Breast epithelium (tissue), 4 donors: ENCODE data around the gene PADI2. TPM values are rescaled to one million over a fixed set of nuclear protein-coding genes. Genes with fewer than 3 reads are reported as not detected.

Experiments
- DNase-seq, 2 donors: peaks; one replicate each; pipeline ENCODE4 v3.0.0-alpha.2; 2019; ENCODE audit warnings: low spot score in 2 of 2
- H3K27ac ChIP-seq, 2 donors: fragments of 200-600 bp; sonication (generic) in 1 of 2; one replicate each; pipeline ENCODE4 v1.5.1; 2016 to 2019; ENCODE audit warnings: mild to moderate bottlenecking in 1 of 2
- H3K27me3 ChIP-seq, 2 donors: fragments of 200-600 bp; sonication (generic) in 1 of 2; one replicate each; pipeline versions ENCODE4 v1.5.1 to v1.6.0; 2017 to 2019; ENCODE audit warnings: control low read depth in 1 of 2, mild to moderate bottlenecking in 1 of 2
- H3K36me3 ChIP-seq: fragments of 200-600 bp; one replicate; pipeline ENCODE4 v1.5.1; 2019
- H3K4me1 ChIP-seq, 2 donors: fragments of 200-600 bp; sonication (generic); one replicate each; pipeline ENCODE4 v1.5.1; 2016 to 2019; ENCODE audit warnings: control low read depth in 1 of 2
- H3K4me3 ChIP-seq, 3 donors: fragments of 200-600 bp; sonication (generic); 1 replicate in 2 of 3; 2 replicates in 1 of 3; pipeline ENCODE4 v1.5.1; 2016 to 2019; ENCODE audit warnings: mild to moderate bottlenecking in 3 of 3, moderate library complexity in 2 of 3
- H3K9me3 ChIP-seq, 2 donors: fragments of 200-600 bp; sonication (generic) in 1 of 2; one replicate each; pipeline ENCODE4 v1.5.1; 2016 to 2019; ENCODE audit warnings: control low read depth in 1 of 2
- CTCF ChIP-seq, 3 donors: fragments of 450-650 bp; IDR thresholded peaks; one replicate each; pipeline ENCODE4 v1.5.1; 2016 to 2017; ENCODE audit warnings: antibody characterized with exemption in 3 of 3, mild to moderate bottlenecking in 3 of 3, moderate library complexity in 3 of 3
- POLR2A ChIP-seq: fragments of 450-650 bp; IDR thresholded peaks from one replicate; pipeline ENCODE4 v1.6.1; 2016; ENCODE audit warnings: antibody characterized with exemption, mild to moderate bottlenecking, moderate library complexity
- POLR2AphosphoS5 ChIP-seq, 3 donors: sonication (generic); formaldehyde crosslinking; IDR thresholded peaks; one replicate each; pipeline ENCODE4 v1.6.1; 2017; ENCODE audit warnings: antibody characterized with exemption in 3 of 3
- intact Hi-C: fragments of 100-400 bp; cut with DNase I; formaldehyde crosslinking; loops from one replicate; pipeline ENCODE4 v1.15.1; 2023; ENCODE audit warnings: low total_unique reads
- total RNA-seq, 3 donors: library from RNA; depleted of rRNA; stranded (reverse); fragments of >200 nt; gene quantifications; one replicate each; pipeline ENCODE4 v1.1.0, GENCODE V29; 2016

PADI2 gene
- total RNA-seq, 3 donors from 2014 or later = 0.32 to 29.4 (median 9.2) TPM

- H3K27ac ChIP-seq = peak overlapping the region in 1 of 2 donors; percentile 13
- no peaks in the 10 kb centered on the region for H3K9me3 ChIP-seq
- no peak for DNase-seq
- H3K4me3 ChIP-seq = no peak overlapping the region
- H3K27me3 ChIP-seq = no peaks in the 10 kb centered on the region
- no peaks in the 10 kb centered on the region for H3K4me1 ChIP-seq
- H3K36me3 ChIP-seq = no peaks in the 10 kb centered on the region
- TF ChIP-seq POLR2AphosphoS5 (IDR thresholded peaks at IDR 0.05) (no peak), POLR2A (no peak)
- intact Hi-C loops = no loop called here
Measured at GRCh38 chr1:17086751-17087150, 32.5 kb downstream of the PADI2 start.

GRCh38 chr1:17084787-17085186 is 34.5 kb downstream of the PADI2 start:
- Histone ChIP-seq H3K27ac (no peak overlapping the region), H3K4me1 (peaks cover 0 to 5% of the 10 kb centered on the region in 2 donors), H3K4me3 (no peak overlapping the region), H3K36me3 (no peaks in the 10 kb centered on the region), H3K27me3 (no peaks in the 10 kb centered on the region), H3K9me3 (no peaks in the 10 kb centered on the region)
- no peak for TF ChIP-seq CTCF (IDR thresholded peaks at IDR 0.05)
- TF ChIP-seq POLR2A = no peak
- no peak for TF ChIP-seq POLR2AphosphoS5 (IDR thresholded peaks at IDR 0.05)
- no peak for DNase-seq
- intact Hi-C loops = no loop called here

- H3K27me3 ChIP-seq = no peaks in the 10 kb centered on the region
- TF ChIP-seq POLR2A (no peak), POLR2AphosphoS5 (IDR thresholded peaks at IDR 0.05) (no peak), CTCF (IDR thresholded peaks at IDR 0.05) (no peak)
- H3K4me3 ChIP-seq = no peak overlapping the region
- no peak for DNase-seq
- no peaks in the 10 kb centered on the region for H3K36me3 ChIP-seq
- no peak overlapping the region for H3K27ac ChIP-seq
- H3K9me3 ChIP-seq = no peaks in the 10 kb centered on the region
- intact Hi-C loops = no loop called here
- H3K4me1 ChIP-seq = peaks cover 0 to 5% of the 10 kb centered on the region in 2 donors
Measured at GRCh38 chr1:17082761-17083160, 36.5 kb downstream of the PADI2 start.

GRCh38 chr1:17081439-17081838 is 37.8 kb downstream of the PADI2 start:
- H3K36me3 ChIP-seq = no peaks in the 10 kb centered on the region
- TF ChIP-seq POLR2AphosphoS5 (IDR thresholded peaks at IDR 0.05) (peak in 1 of 3 donors; percentile 32), CTCF (IDR thresholded peaks at IDR 0.05) (no peak)
- H3K4me1 ChIP-seq = peaks cover 0 to 5% of the 10 kb centered on the region in 2 donors
- no peaks in the 10 kb centered on the region for H3K27me3 ChIP-seq
- no peak overlapping the region for H3K4me3 ChIP-seq
- intact Hi-C loops = no loop called here
- no peaks in the 10 kb centered on the region for H3K9me3 ChIP-seq
- peak in 1 of 2 donors; percentile 73 for DNase-seq
- peak overlapping the region in 1 of 2 donors; percentile 36 for H3K27ac ChIP-seq

GRCh38 chr1:17080880-17081279 is 38.4 kb downstream of the PADI2 start:
- DNase-seq = no peak
- peaks cover 0 to 5% of the 10 kb centered on the region in 2 donors for H3K4me1 ChIP-seq
- no peak overlapping the region for H3K4me3 ChIP-seq
- intact Hi-C loops = no loop called here
- H3K9me3 ChIP-seq = no peaks in the 10 kb centered on the region
- no peaks in the 10 kb centered on the region for H3K36me3 ChIP-seq
- peak overlapping the region; percentile 0 to 36 for H3K27ac ChIP-seq
- H3K27me3 ChIP-seq = no peaks in the 10 kb centered on the region
- TF ChIP-seq POLR2A = no peak

- H3K27me3 ChIP-seq = no peaks in the 10 kb centered on the region
- intact Hi-C loops = no loop called here
- peaks cover 0 to 5% of the 10 kb centered on the region in 2 donors for H3K4me1 ChIP-seq
Measured at GRCh38 chr1:17080085-17080759, 39.0 kb downstream of the PADI2 start.

More at GRCh38 chr1:17080085-17080759, 39.0 kb downstream of the PADI2 start:
- TF ChIP-seq POLR2A (no peak), POLR2AphosphoS5 (IDR thresholded peaks at IDR 0.05) (no peak), CTCF (IDR thresholded peaks at IDR 0.05) (no peak)
- H3K9me3 ChIP-seq = no peaks in the 10 kb centered on the region
- H3K4me3 ChIP-seq = no peak overlapping the region
- H3K27ac ChIP-seq = no peak overlapping the region
- H3K36me3 ChIP-seq = no peaks in the 10 kb centered on the region
- DNase-seq = no peak
